AG10803 (cell line): ENCODE data around the gene SCRN1.

Experiments used
- DNase-seq: peaks from one replicate; pipeline ENCODE4 v3.0.0; 2010; ENCODE audit warnings: low read depth
- H3K4me3 ChIP-seq: 2 replicates; pipeline ENCODE4 v1.5.1; 2011; ENCODE audit warnings: mild to moderate bottlenecking, low read length, control low read depth
- CTCF ChIP-seq: conservative IDR thresholded peaks from 2 replicates; pipeline ENCODE4 v1.5.1; 2011; ENCODE audit warnings: mild to moderate bottlenecking, low read length, control low read depth, inconsistent platforms

The SCRN1 gene

GRCh38 chr7:29946428-29947186 lies 43.0 kb downstream of the SCRN1 start:
- TF ChIP-seq CTCF, result peak; percentile 51
- H3K4me3 ChIP-seq, result no peak overlapping the region
- DNase-seq, result peak; percentile 39

GRCh38 chr7:29945259-29945809 lies 44.3 kb downstream of the SCRN1 start:
- DNase-seq, result no peak
- TF ChIP-seq CTCF, result no peak
- no peak overlapping the region for H3K4me3 ChIP-seq

- DNase-seq, result no peak
- H3K4me3 ChIP-seq, result no peak overlapping the region
- TF ChIP-seq CTCF, result no peak
These were observed 49.4 kb downstream of the SCRN1 start for GRCh38 chr7:29940199-29940598.

- H3K4me3 ChIP-seq, result no peak overlapping the region
- TF ChIP-seq CTCF, result no peak
- DNase-seq, result no peak
These were observed 52.5 kb downstream of the SCRN1 start for GRCh38 chr7:29937132-29937531.

GRCh38 chr7:29935111-29935510 lies 54.5 kb downstream of the SCRN1 start:
- no peak for DNase-seq
- no peak overlapping the region for H3K4me3 ChIP-seq
- TF ChIP-seq CTCF, result no peak

GRCh38 chr7:29929018-29929807 lies 60.4 kb downstream of the SCRN1 start:
- no peak overlapping the region for H3K4me3 ChIP-seq
- DNase-seq, result no peak
- no peak for TF ChIP-seq CTCF
